BE2C (cell line): ENCODE results near the gene NAT9.

Experiments used
- DNase-seq: peaks from one replicate; pipeline ENCODE4 v3.0.0-alpha.2; 2020
- H3K27me3 ChIP-seq: fragments of 250-450 bp; sonication (Bioruptor Pico); 2 replicates; pipeline ENCODE4 v1.5.1; 2020; ENCODE audit warnings: mild to moderate bottlenecking
- H3K36me3 ChIP-seq: fragments of 250-450 bp; sonication (Bioruptor Pico); 2 replicates; pipeline ENCODE4 v1.5.1; 2020; ENCODE audit warnings: mild to moderate bottlenecking
- H3K4me1 ChIP-seq: fragments of 250-450 bp; sonication (Bioruptor Pico); 2 replicates; pipeline ENCODE4 v1.5.1; 2020
- H3K4me3 ChIP-seq: 2 replicates; pipeline ENCODE4 v1.5.1; 2011; ENCODE audit warnings: low read depth, low read length
- H3K9me3 ChIP-seq: fragments of 250-450 bp; sonication (Bioruptor Pico); 2 replicates; pipeline ENCODE4 v1.5.1; 2020
- CTCF ChIP-seq: IDR thresholded peaks from 2 replicates; pipeline ENCODE4 v1.5.1; 2012; ENCODE audit warnings: mild to moderate bottlenecking, low read depth, low read length

Gene NAT9

DNA sequence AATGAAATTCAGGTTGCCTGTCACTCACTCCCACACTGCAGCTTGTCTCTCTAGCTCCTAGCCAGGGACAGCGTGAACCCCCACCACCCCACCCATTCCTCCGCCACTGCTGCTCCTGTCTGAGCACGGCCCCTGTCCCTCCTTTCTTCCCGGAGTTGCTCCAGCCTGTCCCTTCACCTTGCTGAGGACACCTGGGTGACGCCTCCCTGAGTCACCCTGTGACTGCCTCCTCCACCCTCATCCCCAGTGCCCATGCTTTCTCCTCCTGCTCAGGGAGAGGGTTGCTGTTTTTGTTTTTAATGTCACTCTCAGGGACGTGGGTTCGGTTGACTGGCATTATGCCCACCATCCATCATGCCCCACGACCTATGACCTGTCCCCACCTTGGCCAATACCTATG, 25.8 kb upstream of the NAT9 start:
- no peak for TF ChIP-seq CTCF
- peaks cover 24% of the 10 kb centered on the region for H3K4me1 ChIP-seq

DNA sequence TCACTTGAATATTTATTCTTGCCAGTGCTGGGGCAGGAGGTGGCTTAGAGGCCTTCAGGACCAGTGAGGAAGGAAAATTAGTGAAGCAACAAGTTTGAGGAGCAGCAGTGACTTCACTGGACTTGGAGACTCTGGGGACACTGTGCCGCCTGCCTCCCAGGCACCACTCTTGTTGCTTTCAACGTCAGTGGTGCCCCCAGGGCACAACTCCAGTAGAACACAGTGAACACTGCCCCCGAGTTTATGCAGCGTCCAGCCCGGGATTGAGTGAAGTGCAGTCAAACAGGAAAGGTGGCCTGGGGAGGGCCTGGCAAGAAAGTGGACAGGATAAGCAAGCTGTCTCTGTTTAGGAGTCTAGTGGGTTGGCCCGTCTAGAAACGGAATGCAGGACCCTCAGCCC, 24.4 kb upstream of the NAT9 start:
- no peak for DNase-seq
- Histone ChIP-seq H3K27me3 (no peaks in the 10 kb centered on the region), H3K9me3 (no peaks in the 10 kb centered on the region), H3K36me3 (no peaks in the 10 kb centered on the region; the same call in 1 of the 2 replicates), H3K4me1 (peaks cover 38% of the 10 kb centered on the region), H3K4me3 (no peak overlapping the region)
- no peak for TF ChIP-seq CTCF

More for the DNA sequence above, 25.8 kb upstream of the NAT9 start:
- DNase-seq = no peak
- no peaks in the 10 kb centered on the region; the same call in 1 of the 2 replicates for H3K36me3 ChIP-seq
- no peaks in the 10 kb centered on the region for H3K9me3 ChIP-seq
- no peak overlapping the region for H3K4me3 ChIP-seq
- no peaks in the 10 kb centered on the region for H3K27me3 ChIP-seq

- DNase-seq = no peak
- no peak overlapping the region for H3K4me3 ChIP-seq
- H3K4me1 ChIP-seq = peaks cover 37% of the 10 kb centered on the region
- no peaks in the 10 kb centered on the region; the same call in none of the 2 replicates for H3K36me3 ChIP-seq
- no peaks in the 10 kb centered on the region for H3K9me3 ChIP-seq
- no peaks in the 10 kb centered on the region for H3K27me3 ChIP-seq
- TF ChIP-seq CTCF = no peak
These were observed 23.0 kb upstream of the NAT9 start for GRCh38 chr17:74799097-74799496.

- no peak for DNase-seq
- Histone ChIP-seq H3K27me3 (no peaks in the 10 kb centered on the region), H3K4me1 (peaks cover 33% of the 10 kb centered on the region), H3K4me3 (no peak overlapping the region), H3K9me3 (no peaks in the 10 kb centered on the region), H3K36me3 (no peaks in the 10 kb centered on the region; the same call in none of the 2 replicates)
- TF ChIP-seq CTCF = no peak
These were observed 22.1 kb upstream of the NAT9 start for GRCh38 chr17:74798239-74798707.

GRCh38 chr17:74797824-74798223, 21.7 kb upstream of the NAT9 start:
- Histone ChIP-seq H3K27me3 (no peaks in the 10 kb centered on the region), H3K36me3 (no peaks in the 10 kb centered on the region; the same call in none of the 2 replicates), H3K4me3 (no peak overlapping the region), H3K9me3 (no peaks in the 10 kb centered on the region), H3K4me1 (peaks cover 29% of the 10 kb centered on the region)
- TF ChIP-seq CTCF = no peak
- no peak for DNase-seq

DNA sequence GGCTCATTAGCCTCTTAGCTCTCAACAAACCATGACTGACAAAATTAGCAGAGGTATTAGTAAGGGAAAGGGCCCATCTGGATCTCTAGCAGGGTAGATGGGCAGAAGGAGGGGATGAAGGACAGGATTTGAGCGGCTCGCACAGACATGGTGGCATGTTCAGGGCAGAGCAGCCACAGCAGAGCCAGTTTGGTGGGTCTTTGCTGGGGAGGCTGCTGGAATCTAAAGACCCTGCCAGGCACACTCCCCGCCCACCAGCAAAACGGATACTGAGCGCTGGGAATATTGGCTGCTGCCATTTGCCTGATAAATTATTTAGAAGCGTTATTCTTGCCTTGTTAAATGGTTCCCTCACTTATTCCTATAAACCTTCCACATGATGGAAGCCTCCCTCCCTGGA, 20.7 kb upstream of the NAT9 start:
- Histone ChIP-seq H3K36me3 (no peaks in the 10 kb centered on the region; the same call in none of the 2 replicates), H3K4me1 (peaks cover 29% of the 10 kb centered on the region), H3K9me3 (no peaks in the 10 kb centered on the region), H3K27me3 (no peaks in the 10 kb centered on the region), H3K4me3 (no peak overlapping the region)
- no peak for TF ChIP-seq CTCF
- no peak for DNase-seq
